Measurements from ENCODE around the gene DNAJB6.

Gene DNAJB6

GRCh38 chr7:157441023-157441399 is 104.2 kb downstream of the DNAJB6 start:
- no peak overlapping the region for H3K4me3 ChIP-seq (ENCODE audit: low read depth, low read length)
- no peak for DNase-seq (ENCODE audit: low read depth)
- no peak for TF ChIP-seq CTCF (IDR thresholded peaks at IDR 0.05; ENCODE audit: low read depth, low read length, missing control alignments)

- TF ChIP-seq CTCF (IDR thresholded peaks at IDR 0.05; ENCODE audit: low read depth, low read length, missing control alignments), result no peak
- H3K4me3 ChIP-seq (ENCODE audit: low read depth, low read length), result no peak overlapping the region
- DNase-seq (ENCODE audit: low read depth), result no peak
Measured at GRCh38 chr7:157442456-157442855, 105.7 kb downstream of the DNAJB6 start.

GRCh38 chr7:157442993-157443831 is 106.4 kb downstream of the DNAJB6 start:
- no peak for DNase-seq (ENCODE audit: low read depth)
- no peak for TF ChIP-seq CTCF (IDR thresholded peaks at IDR 0.05; ENCODE audit: low read depth, low read length, missing control alignments)
- H3K4me3 ChIP-seq (ENCODE audit: low read depth, low read length), result no peak overlapping the region

- no peak overlapping the region for H3K4me3 ChIP-seq (ENCODE audit: low read depth, low read length)
- no peak for TF ChIP-seq CTCF (IDR thresholded peaks at IDR 0.05; ENCODE audit: low read depth, low read length, missing control alignments)
- DNase-seq (ENCODE audit: low read depth), result no peak
Measured at GRCh38 chr7:157444011-157444842, 107.4 kb downstream of the DNAJB6 start.

- DNase-seq (ENCODE audit: low read depth), result no peak
- no peak for TF ChIP-seq CTCF (IDR thresholded peaks at IDR 0.05; ENCODE audit: low read depth, low read length, missing control alignments)
Measured at GRCh38 chr7:157444843-157445135, 108.0 kb downstream of the DNAJB6 start.

GRCh38 chr7:157445246-157445955 is 108.6 kb downstream of the DNAJB6 start:
- no peak for DNase-seq (ENCODE audit: low read depth)
- H3K4me3 ChIP-seq (ENCODE audit: low read depth, low read length), result no peak overlapping the region
- no peak for TF ChIP-seq CTCF (IDR thresholded peaks at IDR 0.05; ENCODE audit: low read depth, low read length, missing control alignments)

More at GRCh38 chr7:157444843-157445135, 108.0 kb downstream of the DNAJB6 start:
- no peak overlapping the region for H3K4me3 ChIP-seq (ENCODE audit: low read depth, low read length)
